ENCODE results near the gene DROSHA. TPM values are rescaled to one million over a fixed set of nuclear protein-coding genes. Genes with fewer than 3 reads are reported as not detected.

Gene DROSHA
- total RNA-seq, 1 experiment from 2014 or later: 73.5 TPM

GRCh38 chr5:31455172-31455571, 76.7 kb downstream of the DROSHA start:
- no peaks in the 10 kb centered on the region for H3K79me2 ChIP-seq (ENCODE audit: insufficient read depth, low read length)
- DNase-seq (ENCODE audit: low read depth, low spot score) (no peak), ATAC-seq (no peak)
- H3K9me3 ChIP-seq (ENCODE audit: control insufficient read depth in 1 of 2, insufficient read depth in 1 of 2, low read depth in 1 of 2, low read length in 2 of 2): peaks cover 0 to 3% of the 10 kb centered on the region in 2 experiments; a peak in 2 of 4 replicates
- H3K9ac ChIP-seq (ENCODE audit: low read length): no peak overlapping the region
- H3K36me3 ChIP-seq (ENCODE audit: control insufficient read depth in 1 of 2, insufficient read depth in 2 of 2, low read length in 2 of 2): peaks cover 9 to 18% of the 10 kb centered on the region in 2 experiments
- H3K27me3 ChIP-seq (ENCODE audit: insufficient read depth, low read length): no peaks in the 10 kb centered on the region
- intact Hi-C loops (cut with micrococcal nuclease): no loop called here
- ChIA-PET CTCF (no interaction called here), POLR2A (no interaction called here), RAD21 (ENCODE audit: low non-redundant PET in 1 of 2, low total read pairs in 2 of 2, uncharacterized antibody in 2 of 2, unreplicated experiment in 2 of 2) (no interaction called here)
- no peaks in the 10 kb centered on the region for H4K20me1 ChIP-seq (ENCODE audit: insufficient read depth)
- H3K27ac ChIP-seq (ENCODE audit: low read depth, low read length): no peak overlapping the region
- H2AFZ ChIP-seq (ENCODE audit: low read depth, low read length, poor library complexity, severe bottlenecking): no peak overlapping the region
- no TSS peak for BruUV-seq (replicated peaks)
- H3K4me1 ChIP-seq (ENCODE audit: control insufficient read depth in 1 of 2, insufficient read depth in 2 of 2, low read length in 2 of 2): no peaks in the 10 kb centered on the region
- no peak overlapping the region for H3K4me2 ChIP-seq (ENCODE audit: low read length)
- no peaks in the 10 kb centered on the region for H3K9me2 ChIP-seq (ENCODE audit: insufficient read depth)
- H3K4me3 ChIP-seq (replicated peaks in 1 of 2; ENCODE audit: low read depth in 1 of 2, low read length in 2 of 2): no peak overlapping the region
- TF ChIP-seq CTCF (IDR thresholded peaks at IDR 0.05 in 2 of 3, conservative IDR thresholded peaks at IDR 0.05 in 1 of 3; ENCODE audit: borderline replicate concordance in 1 of 3, insufficient read depth in 1 of 3, low read depth in 2 of 3, low read length in 2 of 3) (no peak), EGR1 (IDR thresholded peaks at IDR 0.05; ENCODE audit: low read depth) (no peak), MAX (IDR thresholded peaks at IDR 0.05) (no peak), EZH2 (IDR thresholded peaks at IDR 0.05) (no peak), ATF3 (IDR thresholded peaks at IDR 0.05) (no peak), ZNF274 (IDR thresholded peaks at IDR 0.05; ENCODE audit: low read depth, low read length) (no peak), FOSL1 (IDR thresholded peaks at IDR 0.05; ENCODE audit: low read depth) (no peak), JUND (IDR thresholded peaks at IDR 0.05) (no peak), POLR2A (IDR thresholded peaks at IDR 0.05; ENCODE audit: borderline replicate concordance, extremely low read depth, insufficient read depth, insufficient read length) (no peak), REST (IDR thresholded peaks at IDR 0.05; ENCODE audit: low read depth) (no peak), EZH2phosphoT487 (IDR thresholded peaks at IDR 0.05; ENCODE audit: borderline replicate concordance) (no peak), RAD21 (IDR thresholded peaks at IDR 0.05; ENCODE audit: low read depth) (no peak)
